Ascending aorta (tissue), 2 donors: ENCODE measurements around the gene ERMARD. TPM values are rescaled to one million over a fixed set of nuclear protein-coding genes. Genes with fewer than 3 reads are reported as not detected.

ENCODE experiments used
- DNase-seq, 2 donors: peaks; one replicate each; pipeline ENCODE4 v3.0.0-alpha.2; 2019; ENCODE audit warnings: low spot score in 2 of 2
- H3K27ac ChIP-seq, 2 donors: fragments of 200-600 bp; sonication (generic); one replicate each; pipeline ENCODE4 v1.5.1; 2016 to 2017; ENCODE audit warnings: mild to moderate bottlenecking in 1 of 2
- H3K27me3 ChIP-seq: fragments of 200-600 bp; sonication (generic); one replicate; pipeline ENCODE4 v1.5.1; 2017
- H3K36me3 ChIP-seq, 2 donors: fragments of 200-600 bp; sonication (generic); one replicate each; pipeline ENCODE4 v1.5.1; 2016
- H3K4me1 ChIP-seq, 2 donors: fragments of 200-600 bp; sonication (generic); one replicate each; pipeline ENCODE4 v1.5.1; 2016 to 2017; ENCODE audit warnings: mild to moderate bottlenecking in 1 of 2
- H3K4me3 ChIP-seq, 2 donors: fragments of 200-600 bp; sonication (generic); one replicate each; pipeline ENCODE4 v1.5.1; 2016 to 2017; ENCODE audit warnings: mild to moderate bottlenecking in 1 of 2
- H3K9me3 ChIP-seq, 2 donors: fragments of 200-600 bp; sonication (generic); one replicate each; pipeline ENCODE4 v1.5.1; 2016
- intact Hi-C: fragments of 100-400 bp; cut with DNase I; formaldehyde crosslinking; loops from one replicate; pipeline ENCODE4 v1.15.1; 2023
- total RNA-seq: library from RNA; depleted of rRNA; stranded (reverse); fragments of >200 nt; gene quantifications from one replicate; pipeline ENCODE4 v1.1.0, GENCODE V29; 2016
- TF ChIP-seq, protein P1 (sequence below), 3 experiments: fragments of 200-600 bp in 2 of 3; fragments of 450-650 bp in 1 of 3; sonication (generic) in 2 of 3; IDR thresholded peaks; one replicate each; pipeline ENCODE4 v1.5.1; 2016 to 2019; ENCODE audit warnings: antibody characterized with exemption in 3 of 3, mild to moderate bottlenecking in 1 of 3, moderate library complexity in 1 of 3

The ERMARD gene
- total RNA-seq, 1 donor from 2014 or later, result 4.0 TPM

GRCh38 chr6:169820358-169820757 lies 68.9 kb downstream of the ERMARD start:
- TF ChIP-seq, protein P1, sequence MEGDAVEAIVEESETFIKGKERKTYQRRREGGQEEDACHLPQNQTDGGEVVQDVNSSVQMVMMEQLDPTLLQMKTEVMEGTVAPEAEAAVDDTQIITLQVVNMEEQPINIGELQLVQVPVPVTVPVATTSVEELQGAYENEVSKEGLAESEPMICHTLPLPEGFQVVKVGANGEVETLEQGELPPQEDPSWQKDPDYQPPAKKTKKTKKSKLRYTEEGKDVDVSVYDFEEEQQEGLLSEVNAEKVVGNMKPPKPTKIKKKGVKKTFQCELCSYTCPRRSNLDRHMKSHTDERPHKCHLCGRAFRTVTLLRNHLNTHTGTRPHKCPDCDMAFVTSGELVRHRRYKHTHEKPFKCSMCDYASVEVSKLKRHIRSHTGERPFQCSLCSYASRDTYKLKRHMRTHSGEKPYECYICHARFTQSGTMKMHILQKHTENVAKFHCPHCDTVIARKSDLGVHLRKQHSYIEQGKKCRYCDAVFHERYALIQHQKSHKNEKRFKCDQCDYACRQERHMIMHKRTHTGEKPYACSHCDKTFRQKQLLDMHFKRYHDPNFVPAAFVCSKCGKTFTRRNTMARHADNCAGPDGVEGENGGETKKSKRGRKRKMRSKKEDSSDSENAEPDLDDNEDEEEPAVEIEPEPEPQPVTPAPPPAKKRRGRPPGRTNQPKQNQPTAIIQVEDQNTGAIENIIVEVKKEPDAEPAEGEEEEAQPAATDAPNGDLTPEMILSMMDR (IDR thresholded peaks at IDR 0.05), result no peak
- H3K9me3 ChIP-seq, result peaks cover 0 to 7% of the 10 kb centered on the region in 2 donors
- no peaks in the 10 kb centered on the region for H3K4me1 ChIP-seq
- H3K36me3 ChIP-seq, result no peaks in the 10 kb centered on the region
- no peak for DNase-seq
- no peaks in the 10 kb centered on the region for H3K27me3 ChIP-seq
- intact Hi-C loops, result no loop called here
- H3K4me3 ChIP-seq, result no peak overlapping the region
- H3K27ac ChIP-seq, result no peak overlapping the region

DNA sequence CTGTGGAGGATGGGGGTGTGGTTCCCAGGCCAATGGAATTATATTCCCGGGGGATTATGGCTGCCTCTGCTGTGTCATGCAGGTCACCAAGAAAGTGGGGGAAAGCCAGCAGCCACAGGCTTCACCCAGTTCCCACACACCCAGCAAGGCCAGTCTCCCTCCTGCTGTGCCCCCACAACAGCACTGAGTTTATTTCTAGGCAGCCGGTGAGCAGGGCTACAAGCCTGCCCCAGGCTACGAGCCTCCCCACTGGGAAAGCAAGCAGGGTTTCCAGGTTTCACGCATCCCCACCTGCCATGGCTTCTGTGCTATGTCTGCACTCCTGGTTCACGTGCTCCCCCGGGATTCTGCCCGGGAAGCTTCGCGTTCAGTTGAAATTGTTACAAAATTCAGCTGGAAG lies 72.6 kb downstream of the ERMARD start:
- peak in 1 of 2 donors; percentile 40 for DNase-seq
- Histone ChIP-seq H3K4me1 (no peaks in the 10 kb centered on the region), H3K36me3 (no peaks in the 10 kb centered on the region), H3K9me3 (no peaks in the 10 kb centered on the region), H3K4me3 (no peak overlapping the region), H3K27me3 (no peaks in the 10 kb centered on the region), H3K27ac (no peak overlapping the region)
- intact Hi-C loops, result no loop called here
- TF ChIP-seq, protein P1 (IDR thresholded peaks at IDR 0.05), result no peak

DNA sequence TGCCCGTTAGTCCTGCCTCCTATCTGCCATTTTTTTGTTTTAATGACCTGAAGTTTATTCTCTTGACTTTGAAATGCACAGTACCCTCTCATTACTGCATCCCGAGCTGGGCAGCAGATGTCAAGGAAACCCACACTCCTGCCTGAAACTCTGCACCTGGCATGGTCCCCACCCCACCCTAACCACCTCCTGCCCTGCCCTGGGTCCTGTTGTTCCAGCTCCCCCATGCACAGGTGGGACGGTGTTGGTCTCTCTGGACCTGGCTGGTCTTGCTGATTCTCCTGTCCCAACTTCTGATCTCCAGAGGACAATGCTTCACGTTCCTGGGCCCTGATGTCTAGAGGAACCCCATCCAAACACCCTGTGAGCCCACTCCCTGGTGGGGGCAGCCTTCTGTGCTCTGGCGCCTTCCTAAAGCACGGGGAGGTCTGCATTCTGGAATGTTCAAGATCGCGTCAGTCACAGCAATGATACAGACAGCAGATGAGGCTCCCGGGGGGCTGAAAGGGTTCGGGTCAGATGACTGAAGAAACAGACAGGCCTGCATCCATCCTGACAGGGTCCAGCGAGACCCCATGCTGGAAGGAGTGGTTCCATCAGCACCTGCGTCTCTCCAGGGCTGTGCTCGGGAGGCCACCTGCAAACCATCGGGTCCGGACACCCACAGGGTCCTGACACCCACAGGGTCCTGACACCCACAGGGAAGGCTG lies 73.6 kb downstream of the ERMARD start:
- peak in 1 of 2 donors; percentile 38 for DNase-seq

DNA sequence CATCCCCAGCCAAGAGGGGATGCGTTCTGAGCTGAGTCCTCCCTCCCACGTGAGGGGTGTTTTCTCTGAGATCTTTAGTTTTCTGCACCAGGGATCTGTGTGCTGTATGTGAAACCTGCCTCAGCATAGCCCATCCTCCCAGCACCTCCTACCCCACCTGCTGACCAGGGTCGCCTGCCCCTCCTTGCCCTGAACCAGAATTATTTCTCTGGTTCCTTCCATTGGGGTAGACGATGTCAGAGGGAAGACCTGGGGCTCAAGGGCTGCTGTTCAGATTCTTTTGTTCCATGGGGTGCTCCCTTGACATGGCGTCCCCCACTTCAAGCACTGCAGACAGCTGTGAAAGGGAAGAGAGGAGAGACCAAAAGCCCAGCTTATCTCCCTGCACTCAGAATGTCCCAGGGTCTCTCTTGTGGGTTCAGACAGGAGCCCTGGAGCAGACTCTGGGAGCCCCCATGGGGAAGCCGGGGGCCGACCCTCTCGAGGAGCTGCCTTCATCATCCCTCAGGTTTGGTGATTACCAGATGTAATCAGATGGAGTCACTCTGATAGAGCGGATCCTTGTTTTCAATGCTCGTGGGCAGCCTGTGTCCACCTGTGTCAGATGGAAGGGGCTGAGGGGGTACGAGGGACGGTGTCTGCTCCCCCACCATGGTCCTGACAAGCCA lies 74.3 kb downstream of the ERMARD start:
- no peak for DNase-seq
- Histone ChIP-seq H3K9me3 (no peaks in the 10 kb centered on the region), H3K36me3 (no peaks in the 10 kb centered on the region), H3K27me3 (no peaks in the 10 kb centered on the region), H3K4me3 (no peak overlapping the region), H3K27ac (no peak overlapping the region), H3K4me1 (no peaks in the 10 kb centered on the region)
- intact Hi-C loops, result no loop called here
- TF ChIP-seq, protein P1 (IDR thresholded peaks at IDR 0.05), result no peak

More for the DNA sequence above, 73.6 kb downstream of the ERMARD start:
- H3K4me1 ChIP-seq, result no peaks in the 10 kb centered on the region
- H3K36me3 ChIP-seq, result no peaks in the 10 kb centered on the region
- intact Hi-C loops, result no loop called here
- H3K9me3 ChIP-seq, result no peaks in the 10 kb centered on the region
- no peak overlapping the region for H3K27ac ChIP-seq
- H3K27me3 ChIP-seq, result no peaks in the 10 kb centered on the region
- TF ChIP-seq, protein P1 (IDR thresholded peaks at IDR 0.05), result no peak
- no peak overlapping the region for H3K4me3 ChIP-seq

DNA sequence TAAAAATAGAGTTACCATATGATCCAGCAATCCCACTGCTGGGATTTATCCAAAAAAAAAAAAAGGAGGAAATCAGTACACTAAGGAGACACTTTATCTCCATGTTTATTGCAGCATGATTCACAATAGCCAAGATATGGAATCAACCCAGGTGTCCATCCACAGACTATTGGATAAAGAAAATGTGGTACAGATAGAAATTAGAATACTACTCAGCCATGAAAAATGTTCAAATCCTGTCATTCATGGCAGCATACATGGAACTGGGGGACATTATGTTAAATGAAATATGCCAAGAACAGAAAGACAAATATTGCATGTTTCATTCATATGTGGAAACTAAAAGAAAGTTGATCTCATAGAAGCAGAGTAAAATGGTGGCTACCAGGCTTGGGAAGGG lies 75.3 kb downstream of the ERMARD start:
- no peaks in the 10 kb centered on the region for H3K9me3 ChIP-seq
- no peak for DNase-seq
- TF ChIP-seq, protein P1 (IDR thresholded peaks at IDR 0.05), result no peak
- intact Hi-C loops, result no loop called here
- no peaks in the 10 kb centered on the region for H3K4me1 ChIP-seq
- no peaks in the 10 kb centered on the region for H3K36me3 ChIP-seq
- no peaks in the 10 kb centered on the region for H3K27me3 ChIP-seq
- H3K27ac ChIP-seq, result no peak overlapping the region
- no peak overlapping the region for H3K4me3 ChIP-seq
